Ammon's horn (tissue), 1 donor: ENCODE measurements around the gene ADAMTS1.

Experiments
- DNase-seq: peaks from one replicate; pipeline ENCODE4 v3.0.0-alpha.2; 2016; ENCODE audit warnings: low spot score

The ADAMTS1 gene

DNA sequence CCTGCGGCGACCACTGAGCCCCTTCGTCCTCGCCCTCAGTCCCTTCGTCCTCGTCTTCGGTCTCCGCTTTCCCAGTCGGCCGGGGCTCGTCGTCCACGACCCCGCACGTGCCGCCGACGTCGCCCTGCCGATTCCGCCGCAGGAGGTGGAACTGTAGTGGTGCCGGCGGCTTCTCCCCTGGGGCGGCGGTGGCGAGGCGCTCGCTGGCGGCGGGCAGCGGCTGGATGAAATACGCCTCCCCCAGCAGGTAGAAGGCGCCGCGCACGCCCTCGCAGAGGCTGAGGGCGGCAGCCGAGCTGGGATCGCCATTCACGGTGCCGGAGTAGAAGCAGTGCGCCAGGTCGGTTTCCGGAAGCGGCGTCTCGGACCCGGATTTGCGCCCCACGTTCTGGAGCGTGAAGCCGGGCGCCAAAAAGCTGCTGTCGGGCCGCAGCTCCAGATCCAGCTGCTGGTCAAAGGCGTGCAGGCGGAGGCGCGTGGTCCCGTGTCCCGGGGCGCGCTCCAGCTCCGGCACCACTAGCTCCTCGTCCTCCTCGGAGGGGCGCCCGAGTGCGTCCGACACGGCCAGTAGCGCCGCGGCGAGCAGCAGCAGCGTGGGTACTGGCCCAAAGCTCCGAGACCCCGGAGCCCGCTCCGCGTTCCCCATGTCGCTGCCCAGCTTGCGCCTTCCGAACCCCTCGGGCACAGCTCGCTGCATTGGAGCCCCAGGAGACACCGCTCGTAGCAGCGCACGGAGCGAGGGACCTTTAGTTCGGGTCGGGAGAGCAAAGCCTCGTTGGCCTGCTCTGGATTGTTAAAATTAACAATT lies 747 bp downstream of the ADAMTS1 start:
- DNase-seq: peak; percentile 81

DNA sequence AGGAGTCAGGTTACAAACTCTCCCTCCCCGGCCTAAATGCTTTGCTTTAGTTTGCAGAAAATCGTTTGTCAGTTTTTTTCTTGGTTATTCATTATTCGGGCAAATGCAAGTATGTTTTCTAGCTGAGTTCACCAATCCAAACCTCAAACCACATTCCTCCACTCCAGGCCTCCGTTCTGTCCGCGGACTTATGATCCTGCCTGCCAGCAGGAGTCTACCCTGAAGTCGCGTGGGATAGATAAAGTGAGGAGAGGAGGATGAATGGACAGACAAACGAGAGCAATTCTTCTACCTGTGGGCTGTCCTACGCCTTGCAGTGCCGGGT lies 1.3 kb downstream of the ADAMTS1 start:
- no peak for DNase-seq

DNA sequence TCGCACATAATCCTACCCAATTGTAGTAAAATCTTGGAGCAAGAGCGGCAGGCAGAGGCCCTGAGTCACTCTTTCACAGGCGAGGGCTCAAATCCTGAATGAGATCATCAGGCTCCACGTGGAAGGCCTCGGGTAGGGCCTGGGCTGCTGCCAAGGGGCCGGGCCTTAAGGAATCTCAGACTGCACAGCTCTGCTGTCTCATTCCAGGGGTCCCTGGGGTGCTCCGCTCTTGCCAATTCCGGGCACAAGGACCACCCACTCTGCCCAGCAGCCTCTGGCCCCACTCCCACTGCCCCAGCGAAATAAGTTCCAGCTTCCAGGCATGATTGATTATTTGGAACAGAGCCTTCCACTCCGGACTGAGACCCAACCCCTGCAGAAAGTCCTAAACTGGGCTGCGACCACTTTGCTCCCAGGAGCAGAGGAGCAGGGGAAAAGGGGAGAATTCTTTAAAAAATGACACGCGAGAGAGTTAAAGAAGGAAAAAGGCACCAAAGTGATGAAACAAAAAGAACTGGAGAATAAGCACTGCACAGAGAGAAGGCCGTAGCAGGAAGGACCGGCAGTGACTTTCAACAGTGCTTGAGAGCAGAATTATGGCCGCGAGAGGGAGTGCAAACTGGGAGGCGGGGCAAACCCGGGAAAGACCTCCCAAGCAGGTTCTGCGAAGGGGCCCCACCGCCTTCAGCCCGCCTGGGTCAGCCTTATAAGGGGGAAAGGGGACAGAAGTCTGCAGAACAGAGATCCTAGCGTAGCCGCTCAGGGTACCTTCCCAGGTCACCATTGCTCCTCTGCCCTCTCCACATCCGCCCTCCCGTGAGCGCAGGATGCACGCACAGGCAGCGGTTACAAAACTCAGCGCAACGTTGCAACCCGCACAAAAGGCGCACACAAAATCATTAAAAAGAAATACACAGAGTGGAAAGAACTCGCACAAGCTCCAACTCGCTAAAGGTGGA lies 2.0 kb downstream of the ADAMTS1 start:
- peak; percentile 90 for DNase-seq

DNA sequence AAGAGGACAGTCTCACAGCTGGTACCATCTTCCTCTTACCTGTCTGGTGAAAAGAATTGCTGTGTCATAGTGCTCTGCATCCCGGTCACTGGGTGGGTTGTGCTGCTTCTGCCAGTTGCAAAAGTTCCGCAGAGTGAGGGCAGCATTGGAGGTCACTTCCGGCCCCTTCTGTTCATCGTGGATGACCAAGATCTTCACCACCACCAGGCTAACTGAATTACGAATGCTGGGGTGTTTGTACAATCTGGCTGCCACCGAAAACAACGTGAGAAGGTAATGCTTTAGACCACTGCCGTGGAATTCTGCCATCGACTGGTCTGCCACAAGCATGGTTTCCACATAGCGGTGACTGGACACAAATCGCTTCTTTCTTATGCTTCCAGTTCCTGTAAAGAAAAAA lies 2.9 kb downstream of the ADAMTS1 start:
- no peak for DNase-seq

DNA sequence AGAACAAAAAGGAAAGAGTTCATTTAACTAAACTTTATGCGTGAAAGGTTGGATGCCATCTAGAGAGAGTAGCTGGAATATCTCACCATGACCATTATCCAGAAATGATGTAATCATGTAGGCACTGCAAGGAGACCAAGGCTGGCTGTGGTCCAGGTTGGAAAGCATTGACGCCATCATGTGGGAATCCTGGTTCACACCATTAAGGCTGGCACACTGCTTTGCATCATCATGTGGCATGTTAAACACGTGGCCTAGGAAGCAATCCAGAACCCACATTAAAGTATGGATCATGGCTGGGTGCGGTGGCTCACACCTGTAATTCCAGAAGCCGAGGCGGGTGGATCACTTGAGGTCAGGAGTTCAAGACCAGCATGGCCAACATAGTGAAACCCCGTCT lies 4.3 kb downstream of the ADAMTS1 start:
- DNase-seq: peak; percentile 23

DNA sequence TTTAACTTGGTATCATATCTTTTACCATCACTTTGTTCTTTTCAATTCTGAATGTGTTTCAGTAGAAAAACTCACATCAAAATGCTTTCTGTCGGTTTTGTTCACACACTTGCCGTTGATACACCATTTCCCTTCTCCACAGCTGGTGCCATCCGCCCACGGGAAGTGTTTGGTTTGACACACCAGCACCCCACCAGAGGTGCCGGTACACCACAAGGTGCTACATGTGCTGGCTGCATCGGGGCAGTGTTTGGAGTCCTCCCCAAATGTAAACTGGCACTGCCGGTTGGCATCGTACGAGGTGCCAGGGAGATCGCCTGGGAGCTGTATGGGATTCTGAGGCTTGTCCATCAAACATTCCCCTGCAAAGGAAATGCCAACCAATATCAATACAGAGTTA lies 5.0 kb downstream of the ADAMTS1 start:
- no peak for DNase-seq

DNA sequence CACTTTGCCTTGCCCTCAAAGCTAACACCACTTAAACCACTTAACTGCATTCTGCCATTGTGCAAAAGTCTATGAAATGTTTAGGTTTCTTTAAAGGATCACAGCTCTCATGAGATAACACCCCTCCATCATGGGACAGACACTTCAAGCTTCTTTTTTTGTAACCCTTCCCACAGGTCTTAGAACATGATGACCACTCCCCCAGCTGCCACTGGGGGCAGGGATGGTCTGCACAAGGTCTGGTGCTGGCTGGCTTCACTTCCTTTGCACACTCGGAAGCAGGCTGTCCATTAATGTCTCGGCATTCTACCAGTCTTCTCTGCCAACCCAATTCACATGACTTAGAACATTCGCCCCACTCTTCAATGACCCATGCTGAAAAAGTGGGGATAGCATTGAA lies 7.7 kb downstream of the ADAMTS1 start:
- DNase-seq: no peak

DNA sequence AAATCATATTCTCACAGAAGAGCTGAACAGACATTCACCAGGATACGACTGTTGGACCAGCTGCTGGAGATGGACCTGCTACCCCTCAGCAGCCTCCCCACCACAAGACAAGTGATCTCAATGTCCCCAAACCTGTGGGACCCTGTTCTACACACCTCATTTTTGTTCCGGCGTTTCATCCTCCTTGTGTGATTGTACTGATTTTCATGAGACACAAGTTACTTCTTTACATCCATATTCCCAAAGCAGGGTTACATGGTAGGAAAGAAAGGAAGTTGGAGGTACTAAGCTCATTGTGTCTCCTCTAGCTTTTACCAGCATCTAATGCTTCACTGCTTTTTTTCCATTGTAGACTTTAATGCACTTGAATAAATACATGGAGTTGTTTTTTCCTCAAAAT lies 8.7 kb downstream of the ADAMTS1 start:
- no peak for DNase-seq

DNA sequence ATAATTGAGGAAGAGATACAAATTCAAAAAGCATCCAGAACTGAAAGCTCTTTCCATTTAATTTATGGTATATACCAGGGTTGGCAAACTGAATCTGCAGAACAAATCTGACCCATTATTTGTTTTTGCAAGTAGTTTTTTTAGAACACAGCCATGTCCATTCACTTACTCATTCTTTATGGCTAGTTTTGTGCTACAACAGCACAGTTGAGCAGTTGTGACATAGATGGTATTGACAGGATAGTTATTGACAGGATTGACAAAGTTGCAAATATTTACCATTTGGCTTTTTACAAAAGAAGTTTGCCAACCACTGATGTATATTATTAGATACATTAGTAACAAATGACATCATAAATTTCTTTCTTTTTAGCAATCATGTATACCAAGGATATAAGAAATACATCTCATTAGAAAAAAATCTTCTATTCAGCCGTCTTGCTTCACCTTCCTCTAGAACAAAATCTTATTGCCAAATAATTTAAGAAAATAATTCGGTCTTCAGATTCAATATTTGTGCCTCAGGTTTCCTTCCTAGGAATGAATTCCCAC lies 9.4 kb downstream of the ADAMTS1 start:
- DNase-seq: no peak

DNA sequence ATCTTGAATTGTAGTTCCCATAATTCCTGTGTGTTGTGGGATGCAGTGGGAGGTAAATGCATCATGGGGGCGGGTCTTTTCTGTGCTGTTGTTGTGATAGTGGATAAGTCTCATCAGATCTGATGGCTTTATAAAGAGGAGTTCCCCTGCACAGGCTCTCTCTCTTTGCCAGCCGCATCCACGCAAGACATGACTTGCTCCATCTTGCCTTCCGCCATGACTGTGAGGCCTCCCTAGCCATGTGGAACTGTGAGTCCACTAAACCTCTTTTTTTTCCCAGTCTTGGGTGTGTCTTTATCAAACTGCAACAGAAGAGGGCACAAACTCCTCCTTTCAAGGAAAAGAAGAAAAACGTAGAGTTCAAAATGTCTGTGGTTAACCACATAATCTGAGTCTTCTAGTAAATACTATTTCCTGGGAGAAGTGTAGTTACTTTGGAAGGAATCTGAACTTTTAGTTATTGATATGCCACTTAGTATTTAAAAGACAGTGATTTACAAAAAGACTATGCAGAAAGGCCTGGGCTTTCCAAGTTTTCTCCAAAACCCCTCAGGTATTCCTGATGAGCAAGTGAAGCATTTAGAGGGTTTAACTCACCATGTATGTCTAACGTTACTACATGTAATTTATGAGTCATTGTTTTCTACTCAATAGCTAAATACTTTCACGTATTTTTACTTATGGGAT lies 10.0 kb downstream of the ADAMTS1 start:
- DNase-seq: no peak

DNA sequence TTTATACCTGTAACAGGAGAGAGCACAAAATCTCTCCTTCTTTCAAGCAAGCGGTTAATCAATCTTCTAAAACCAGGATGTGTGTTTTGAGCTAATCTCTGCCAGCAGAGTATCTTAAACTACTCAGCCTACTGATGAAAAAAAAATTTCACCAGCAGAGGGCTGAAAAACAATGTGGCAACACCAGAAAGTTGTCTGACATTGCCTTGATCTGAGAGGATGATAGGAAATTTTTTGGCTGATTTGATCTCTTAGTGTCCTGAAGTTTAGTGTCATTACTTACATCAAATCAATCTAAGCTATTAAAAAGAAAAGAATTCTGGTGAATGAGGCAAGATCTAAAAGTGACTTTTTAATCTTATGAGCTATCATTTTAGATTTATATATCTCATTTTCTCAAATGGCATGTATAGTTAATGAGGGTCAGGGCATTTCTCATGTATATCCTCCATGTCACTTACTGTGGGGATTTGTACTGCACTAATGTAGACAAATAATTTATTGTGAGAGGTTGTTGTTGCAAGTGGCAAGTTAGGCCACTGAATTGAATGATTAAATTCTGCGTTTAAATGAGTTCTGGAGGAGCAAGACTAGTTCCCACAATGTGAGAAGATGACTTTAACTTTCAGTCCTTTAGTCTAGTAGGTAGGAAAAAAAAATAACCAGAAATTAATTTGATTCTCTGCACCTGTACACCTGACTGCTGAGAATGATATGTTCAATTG lies 10.9 kb downstream of the ADAMTS1 start:
- DNase-seq: no peak

DNA sequence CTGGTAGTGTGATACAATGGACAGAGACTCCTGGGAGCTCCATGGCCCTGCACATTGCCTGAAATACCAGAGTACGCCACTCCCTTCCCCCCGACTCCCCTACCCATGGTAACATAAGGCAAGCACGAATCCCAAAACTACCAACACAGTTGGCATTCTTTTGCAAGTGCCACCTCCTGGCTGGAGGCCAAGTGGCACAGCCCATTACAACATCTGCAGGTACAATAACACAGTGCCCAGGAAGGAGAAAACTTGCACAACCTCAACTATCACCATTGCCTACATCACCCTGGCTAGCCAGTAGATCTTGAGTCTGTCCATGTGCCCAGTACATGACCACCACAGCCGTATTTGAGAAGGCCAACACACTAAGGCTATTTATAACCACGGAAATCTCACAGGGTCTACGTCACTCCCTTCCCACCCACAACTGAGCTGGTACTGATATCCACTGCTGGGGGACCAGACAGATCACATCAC lies 11.7 kb downstream of the ADAMTS1 start:
- no peak for DNase-seq

DNA sequence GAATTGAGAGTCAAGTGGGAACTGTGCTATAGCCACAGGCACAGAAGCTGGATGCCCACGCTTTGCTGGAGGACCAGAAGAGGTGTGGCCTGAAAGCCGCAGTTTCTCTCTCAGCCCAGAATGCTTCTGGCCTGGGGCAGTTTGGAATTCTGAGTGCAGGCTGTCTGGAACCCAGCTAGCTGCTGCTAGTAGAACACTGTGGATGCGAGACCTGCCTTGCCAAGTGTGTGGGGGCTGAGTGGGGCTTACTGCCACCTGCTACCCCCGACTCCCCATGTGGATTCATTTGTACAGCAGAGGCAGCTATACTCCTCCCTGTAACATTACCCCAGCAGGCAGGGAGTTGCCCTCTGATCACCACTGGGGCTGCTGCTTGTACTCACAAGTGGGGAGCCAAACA lies 12.2 kb downstream of the ADAMTS1 start:
- peak; percentile 54 for DNase-seq

DNA sequence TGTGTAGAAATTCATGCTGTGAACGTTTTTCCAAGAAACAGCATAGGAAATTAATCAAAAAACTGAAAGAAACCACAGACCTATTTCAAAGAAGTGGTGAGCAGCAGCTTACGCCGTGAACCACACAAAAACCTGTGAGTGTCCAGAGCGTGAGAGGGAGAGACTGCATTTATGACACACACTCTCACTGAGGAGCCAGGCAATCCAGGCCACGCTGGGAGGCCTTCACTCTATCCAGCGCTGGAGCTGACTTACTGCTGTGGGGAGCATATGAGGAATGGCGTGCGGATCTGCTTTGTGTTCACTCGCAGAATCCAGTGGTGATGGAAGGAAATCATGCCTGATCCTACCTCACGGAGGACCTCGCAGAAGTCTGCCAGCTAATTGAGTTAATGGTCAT lies 12.7 kb downstream of the ADAMTS1 start:
- no peak for DNase-seq

DNA sequence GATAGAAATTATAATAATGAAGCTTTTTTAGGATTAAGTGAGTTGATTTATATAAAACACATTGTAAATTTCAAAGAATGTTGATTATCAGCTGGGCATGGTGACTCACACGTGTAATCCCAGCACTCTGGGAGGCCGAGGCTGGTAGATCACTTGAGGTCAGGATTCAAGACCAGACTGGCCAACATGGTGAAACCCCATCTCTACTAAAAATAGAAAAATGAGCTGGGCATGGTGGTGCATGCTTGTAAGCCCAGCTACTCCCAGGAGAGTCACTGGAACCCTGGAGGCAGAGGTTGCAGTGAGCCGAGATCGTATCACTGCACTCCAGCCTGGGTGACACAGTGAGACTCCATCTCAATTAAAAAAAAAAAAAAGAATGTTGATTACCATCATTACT lies 18.4 kb downstream of the ADAMTS1 start:
- DNase-seq: no peak

DNA sequence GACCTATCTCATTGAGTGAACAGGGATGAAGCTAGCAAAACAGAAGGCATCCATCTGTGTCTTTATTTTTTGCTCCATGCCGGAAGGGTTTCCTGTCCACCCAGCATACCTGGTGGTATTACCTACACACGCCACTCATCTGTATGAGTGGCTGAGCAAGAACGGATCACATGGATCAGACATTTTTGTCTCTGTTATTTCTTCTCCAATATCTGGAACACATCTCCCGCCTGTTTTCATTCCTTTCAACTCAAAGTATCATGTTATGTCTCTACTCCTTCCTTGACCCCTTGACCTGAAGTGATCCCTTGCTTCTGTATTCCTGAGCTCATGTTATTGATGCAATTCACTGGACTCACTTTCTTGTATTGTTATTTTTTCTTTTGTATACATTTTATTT lies 24.7 kb downstream of the ADAMTS1 start:
- DNase-seq: no peak

DNA sequence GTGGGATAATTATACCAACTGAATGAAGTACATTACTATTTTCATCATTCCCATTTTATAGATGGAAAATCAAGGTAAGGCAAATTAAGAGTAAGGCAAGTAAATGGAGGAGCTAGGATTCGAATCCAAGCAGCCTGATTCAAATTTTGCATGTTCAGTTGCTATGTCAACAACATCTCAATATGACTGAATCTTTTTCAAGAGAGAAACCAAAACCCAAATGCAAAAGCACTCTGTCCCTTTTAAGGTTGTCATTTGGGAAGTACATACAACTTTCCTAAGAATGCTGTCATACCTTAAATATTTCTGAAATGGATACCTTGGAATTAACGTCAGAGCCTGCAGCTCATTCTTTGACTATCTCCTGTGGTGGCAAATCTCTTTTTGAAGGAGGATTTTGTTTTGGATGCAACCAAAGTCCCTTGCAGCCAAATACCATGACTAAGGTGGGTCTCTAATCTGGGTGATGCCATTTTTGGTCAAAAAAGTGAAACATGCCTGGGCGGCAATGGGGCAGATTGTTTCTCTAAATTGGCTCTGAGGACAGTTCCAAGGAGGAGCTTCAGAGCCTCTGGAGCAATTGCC lies 25.4 kb downstream of the ADAMTS1 start:
- no peak for DNase-seq

DNA sequence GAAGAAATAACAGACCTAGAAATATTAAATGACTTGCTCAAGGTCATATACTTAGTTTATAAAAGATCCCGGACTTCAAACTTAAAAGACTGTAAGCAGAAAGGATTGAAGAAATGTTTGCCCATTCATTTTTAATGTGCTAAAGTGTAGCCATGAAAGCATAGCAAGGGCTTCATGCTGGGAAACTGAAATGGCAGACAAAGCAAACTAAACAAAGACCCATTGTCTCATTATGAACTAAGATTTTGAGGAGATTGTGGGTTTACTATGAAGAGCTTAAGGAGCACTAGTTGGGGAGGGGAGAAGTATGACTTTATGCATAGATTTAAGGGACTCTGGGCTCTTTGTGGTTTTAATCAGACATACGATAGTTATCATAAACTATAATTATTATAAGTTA lies 26.3 kb downstream of the ADAMTS1 start:
- DNase-seq: no peak

DNA sequence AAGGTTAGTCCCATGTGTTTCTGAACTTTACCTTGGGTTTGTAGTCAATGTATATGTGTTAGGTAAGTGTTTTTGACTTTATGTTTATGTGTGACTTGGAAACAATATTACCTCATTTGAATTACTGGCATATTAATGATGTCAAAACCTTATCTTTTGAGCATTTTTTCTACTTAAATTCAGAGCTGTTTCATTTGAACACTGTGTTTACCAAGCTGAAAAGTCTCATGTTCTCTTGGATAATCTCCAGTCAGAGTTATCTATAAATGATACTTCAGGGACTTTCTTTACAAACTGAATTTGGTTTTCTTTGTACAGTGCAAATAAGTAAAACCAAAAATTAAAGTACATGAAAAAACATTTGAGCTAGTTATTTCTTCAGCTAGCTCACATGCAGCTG lies 30.0 kb downstream of the ADAMTS1 start:
- no peak for DNase-seq

DNA sequence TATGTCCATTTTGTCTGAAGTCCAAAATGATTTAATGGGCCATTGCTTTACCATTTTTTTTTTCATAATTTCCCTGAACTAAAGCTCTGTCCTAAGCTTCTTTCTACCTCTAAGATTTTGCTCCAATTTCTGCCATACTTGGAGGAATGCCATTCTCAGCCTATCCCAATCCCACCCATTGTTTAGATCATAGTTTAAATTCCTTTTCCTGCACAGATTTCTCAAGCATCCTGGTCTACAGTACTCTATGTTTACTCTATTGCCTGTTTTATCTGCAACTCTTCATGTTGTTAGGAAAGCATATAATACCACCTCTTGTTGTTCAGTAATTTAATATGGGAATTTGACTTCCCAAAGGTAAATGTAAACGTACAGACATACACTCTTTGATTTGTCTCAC lies 30.8 kb downstream of the ADAMTS1 start:
- DNase-seq: no peak

DNA sequence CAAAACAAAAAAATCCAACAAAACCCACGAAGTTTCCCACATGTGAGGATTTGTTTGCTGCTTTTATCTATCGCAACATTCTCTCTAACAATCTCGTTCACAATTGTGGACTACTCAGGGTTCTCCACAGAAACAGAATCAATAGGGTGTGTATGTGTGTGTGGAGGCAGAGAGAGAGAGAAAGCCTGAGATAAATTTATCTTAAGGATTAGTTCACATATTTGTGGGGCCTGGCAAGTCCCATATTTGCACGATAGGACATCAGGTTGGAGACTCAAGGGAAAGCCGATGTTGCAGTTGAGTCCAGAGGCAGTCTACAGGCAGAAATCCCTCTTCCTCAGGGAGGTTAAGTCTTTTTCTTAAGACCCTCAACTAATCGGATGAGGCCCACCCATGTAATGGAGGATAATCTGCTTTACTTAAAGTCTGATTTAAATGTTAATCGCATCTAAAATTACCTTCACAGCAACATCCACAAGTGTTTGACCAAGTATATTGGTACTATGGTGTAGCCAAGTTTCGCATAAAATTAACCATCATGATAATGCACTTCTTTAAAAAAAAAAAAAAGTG lies 31.7 kb downstream of the ADAMTS1 start:
- no peak for DNase-seq
